Calu3 (cell line): ENCODE measurements around the gene TCEANC. TPM values are rescaled to one million over a fixed set of nuclear protein-coding genes. Genes with fewer than 3 reads are reported as not detected.
"Not testable (repeated sequence)": the region's sequence is repeated elsewhere in the genome, so short reads cannot be mapped to it uniquely, and the experiment has no call there.

Source experiments
- BruUV-seq: library from RNA; stranded (reverse); fragments of 400-500 nt; replicated peaks from 2 replicates; lab custom pipeline; 2021; lab: Mats Ljungman, UMichigan
- CTCF ChIA-PET: fragments of 300-600 bp; sonication (Branson Sonifier 250); formaldehyde crosslinking; loops from one replicate; lab custom pipeline; 2022; ENCODE audit warnings: antibody characterized with exemption; lab: Charles Lee
- DNase-seq: peaks from one replicate; pipeline ENCODE4 v3.0.0; 2022
- H3K27ac Mint-ChIP-seq: one replicate; pipeline ENCODE4 v1.8.0; 2022; ENCODE audit warnings: mixed read lengths; ENCODE audit not compliant: unreplicated experiment
- H3K27me3 Mint-ChIP-seq: one replicate; pipeline ENCODE4 v1.8.0; 2022; ENCODE audit warnings: mixed read lengths; ENCODE audit not compliant: unreplicated experiment
- H3K36me3 Mint-ChIP-seq: one replicate; pipeline ENCODE4 v1.8.0; 2022; ENCODE audit warnings: mild to moderate bottlenecking, moderate library complexity, mixed read lengths; ENCODE audit not compliant: insufficient read depth, unreplicated experiment
- H3K4me1 Mint-ChIP-seq: one replicate; pipeline ENCODE4 v1.8.0; 2022; ENCODE audit warnings: mild to moderate bottlenecking, low read depth, mixed read lengths; ENCODE audit not compliant: unreplicated experiment
- H3K4me3 Mint-ChIP-seq: one replicate; pipeline ENCODE4 v1.8.0; 2022; ENCODE audit warnings: mild to moderate bottlenecking, low read depth, moderate library complexity, mixed read lengths; ENCODE audit not compliant: unreplicated experiment
- H3K9me3 Mint-ChIP-seq: one replicate; pipeline ENCODE4 v1.8.0; 2022; ENCODE audit warnings: low read depth, mixed read lengths; ENCODE audit not compliant: unreplicated experiment
- intact Hi-C: fragments of 100-400 bp; cut with micrococcal nuclease; formaldehyde crosslinking; loops from one replicate; pipeline ENCODE4 v1.10.0; 2022; ENCODE audit not compliant: unreplicated experiment
- total RNA-seq: library from RNA; stranded (reverse); gene quantifications from 2 replicates; pipeline ENCODE4 v1.2.3, GENCODE V29; 2022
- TF ChIP-seq, protein P1 (sequence below): fragments of 200-600 bp; IDR thresholded peaks from one replicate; pipeline ENCODE4 v1.8.0; 2022; ENCODE audit warnings: antibody characterized with exemption; ENCODE audit not compliant: unreplicated experiment

TCEANC gene
- total RNA-seq, 1 experiment from 2014 or later, result 2.1 TPM

DNA sequence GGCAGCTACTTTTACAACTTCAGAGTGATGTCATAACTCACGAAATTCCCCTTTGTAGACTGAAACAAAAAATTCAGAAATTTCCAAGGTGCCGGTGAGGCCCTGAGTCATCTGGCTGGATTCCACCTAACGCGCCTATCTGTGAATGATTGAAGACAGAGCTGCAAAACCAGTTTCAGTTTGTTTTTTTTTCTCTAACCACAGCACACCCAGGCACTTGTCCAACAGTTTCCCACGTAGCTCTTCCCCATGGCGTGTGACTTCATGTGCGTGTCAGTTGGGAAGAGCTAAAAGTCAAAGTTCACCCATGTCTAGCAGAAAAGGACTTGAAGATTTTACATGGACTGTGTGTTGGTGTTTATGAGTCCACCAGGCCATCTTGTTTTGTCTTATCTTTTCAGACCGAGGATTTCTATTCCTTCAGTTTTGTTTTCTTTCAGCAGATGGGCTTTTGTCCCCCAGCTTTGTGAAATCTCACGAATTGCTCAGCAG, 16.4 kb downstream of the TCEANC start:
- CTCF ChIA-PET, result interaction anchor here (0.7 to 1.4 kb wide), 7 partner anchors 10 to 360 kb away, joined by 3 to 5 read pairs (median 4); partner anchors contain the start of genes GEMIN8, OFD1, RAB9A and TRAPPC2
- H3K4me3 Mint-ChIP-seq, result peak overlapping the region; percentile 21
- H3K9me3 Mint-ChIP-seq, result peaks cover 4% of the 10 kb centered on the region
- TF ChIP-seq, protein P1, sequence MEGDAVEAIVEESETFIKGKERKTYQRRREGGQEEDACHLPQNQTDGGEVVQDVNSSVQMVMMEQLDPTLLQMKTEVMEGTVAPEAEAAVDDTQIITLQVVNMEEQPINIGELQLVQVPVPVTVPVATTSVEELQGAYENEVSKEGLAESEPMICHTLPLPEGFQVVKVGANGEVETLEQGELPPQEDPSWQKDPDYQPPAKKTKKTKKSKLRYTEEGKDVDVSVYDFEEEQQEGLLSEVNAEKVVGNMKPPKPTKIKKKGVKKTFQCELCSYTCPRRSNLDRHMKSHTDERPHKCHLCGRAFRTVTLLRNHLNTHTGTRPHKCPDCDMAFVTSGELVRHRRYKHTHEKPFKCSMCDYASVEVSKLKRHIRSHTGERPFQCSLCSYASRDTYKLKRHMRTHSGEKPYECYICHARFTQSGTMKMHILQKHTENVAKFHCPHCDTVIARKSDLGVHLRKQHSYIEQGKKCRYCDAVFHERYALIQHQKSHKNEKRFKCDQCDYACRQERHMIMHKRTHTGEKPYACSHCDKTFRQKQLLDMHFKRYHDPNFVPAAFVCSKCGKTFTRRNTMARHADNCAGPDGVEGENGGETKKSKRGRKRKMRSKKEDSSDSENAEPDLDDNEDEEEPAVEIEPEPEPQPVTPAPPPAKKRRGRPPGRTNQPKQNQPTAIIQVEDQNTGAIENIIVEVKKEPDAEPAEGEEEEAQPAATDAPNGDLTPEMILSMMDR, result no peak
- peaks cover 8% of the 10 kb centered on the region for H3K36me3 Mint-ChIP-seq
- H3K4me1 Mint-ChIP-seq, result peaks cover 41% of the 10 kb centered on the region
- H3K27me3 Mint-ChIP-seq, result no peaks in the 10 kb centered on the region
- BruUV-seq, result no TSS peak
- peak; percentile 78 for DNase-seq
- intact Hi-C loops, result no loop called here
- H3K27ac Mint-ChIP-seq, result peak overlapping the region; percentile 93

DNA sequence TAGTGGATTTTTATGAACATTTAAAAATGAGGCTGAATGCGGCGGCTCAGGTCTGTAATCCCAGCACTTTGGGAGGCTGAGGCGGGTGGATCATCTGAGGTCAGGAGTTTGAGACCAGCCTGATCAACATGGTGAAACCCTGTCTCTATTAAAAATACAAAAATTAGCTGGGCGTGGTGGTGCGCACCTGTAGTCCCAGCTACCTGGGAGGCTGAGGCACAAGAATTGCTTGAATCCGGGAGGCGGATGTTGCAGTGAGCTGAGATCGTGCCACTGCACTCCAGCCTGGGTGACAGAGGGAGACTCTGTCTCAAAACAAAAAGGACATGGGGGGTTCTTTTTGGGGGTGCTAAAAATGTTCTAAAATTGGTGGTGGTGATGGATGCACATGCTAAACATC, 16.8 kb downstream of the TCEANC start:
- H3K9me3 Mint-ChIP-seq, intact Hi-C loops, DNase-seq, H3K27me3 Mint-ChIP-seq, H3K36me3 Mint-ChIP-seq: not testable (repeated sequence)
- H3K4me1 Mint-ChIP-seq, result peaks cover 36% of the 10 kb centered on the region
- peak overlapping the region; percentile 93 for H3K27ac Mint-ChIP-seq
- peak overlapping the region; percentile 21 for H3K4me3 Mint-ChIP-seq
- TSS peak; percentile 89 for BruUV-seq
- CTCF ChIA-PET, result interaction anchor here (0.9 to 1.4 kb wide), 5 partner anchors 15 to 360 kb away, joined by 3 to 5 read pairs (median 4); partner anchors contain the start of genes GEMIN8, OFD1, RAB9A and TRAPPC2

DNA sequence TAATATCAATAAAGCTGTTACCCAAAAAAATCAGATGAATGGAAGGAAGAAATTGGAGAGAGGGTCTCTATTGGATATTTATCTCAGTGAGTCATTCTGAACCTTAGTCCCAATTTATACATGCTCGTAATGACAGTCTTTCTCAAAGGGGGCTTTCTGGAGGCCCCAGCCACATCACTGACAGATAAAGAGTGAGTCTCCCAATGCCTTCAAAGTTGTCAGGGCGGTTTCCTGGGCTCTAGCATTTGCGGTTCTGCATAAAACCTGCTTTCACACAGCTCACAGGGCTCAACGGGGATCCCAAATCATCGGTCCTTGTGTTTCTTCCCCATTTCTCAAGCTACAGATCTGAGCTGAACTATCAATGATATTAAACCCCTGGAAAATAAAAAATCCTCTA, 17.3 kb downstream of the TCEANC start:
- H3K9me3 Mint-ChIP-seq, result peaks cover 4% of the 10 kb centered on the region
- H3K27ac Mint-ChIP-seq, result peak overlapping the region; percentile 93
- no peak for DNase-seq
- CTCF ChIA-PET, result interaction anchor here (1.4 kb wide), 1 partner anchor 64 kb away, joined by 4 read pairs; the partner anchor contains the start of genes OFD1 and TRAPPC2
- peaks cover 36% of the 10 kb centered on the region for H3K4me1 Mint-ChIP-seq
- TF ChIP-seq, protein P1, result no peak
- H3K27me3 Mint-ChIP-seq, result no peaks in the 10 kb centered on the region
- no TSS peak for BruUV-seq
- peaks cover 8% of the 10 kb centered on the region for H3K36me3 Mint-ChIP-seq
- H3K4me3 Mint-ChIP-seq, result no peak overlapping the region
- intact Hi-C loops, result no loop called here

DNA sequence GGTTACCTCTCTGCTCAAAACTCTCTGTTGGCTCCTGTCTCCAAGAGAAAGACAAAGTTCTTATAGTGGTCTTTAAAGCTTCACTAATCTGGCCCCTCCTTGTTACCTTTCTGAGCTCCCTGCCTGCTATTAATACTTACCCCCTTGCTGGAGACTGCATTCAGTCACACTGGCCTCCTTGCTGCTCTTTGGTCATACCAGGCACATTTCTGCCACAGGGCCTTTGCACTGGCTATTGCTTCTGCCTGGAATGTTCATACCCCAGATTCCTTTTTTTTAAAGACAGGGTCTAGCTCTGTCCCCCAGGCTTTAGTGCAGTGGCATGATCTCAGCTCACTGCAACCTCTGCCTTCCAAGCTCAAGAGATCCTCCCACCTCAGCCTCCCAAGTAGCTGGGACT, 20.1 kb downstream of the TCEANC start:
- H3K9me3 Mint-ChIP-seq, result peaks cover 4% of the 10 kb centered on the region
- no TSS peak for BruUV-seq
- CTCF ChIA-PET, result interaction anchor here (0.6 kb wide), 1 partner anchor 628 kb away, joined by 3 read pairs; no protein-coding TSS in a partner anchor

More for the DNA sequence above, 20.1 kb downstream of the TCEANC start:
- intact Hi-C loops, result no loop called here
- Mint-ChIP-seq H3K27ac (no peak overlapping the region), H3K27me3 (no peaks in the 10 kb centered on the region), H3K4me3 (no peak overlapping the region), H3K36me3 (peaks cover 8% of the 10 kb centered on the region), H3K4me1 (peaks cover 17% of the 10 kb centered on the region)
- DNase-seq, result no peak
- TF ChIP-seq, protein P1, result no peak
